GM19397 (cell line): ENCODE data around the gene BANP.

ENCODE experiments used
- ATAC-seq: cut with Tn5 transposase; IDR thresholded peaks from one replicate; pipeline ENCODE4 v1.9.1; 2021; ENCODE audit warnings: mild to moderate bottlenecking, moderate library complexity; ENCODE audit not compliant: unreplicated experiment

BANP gene

DNA sequence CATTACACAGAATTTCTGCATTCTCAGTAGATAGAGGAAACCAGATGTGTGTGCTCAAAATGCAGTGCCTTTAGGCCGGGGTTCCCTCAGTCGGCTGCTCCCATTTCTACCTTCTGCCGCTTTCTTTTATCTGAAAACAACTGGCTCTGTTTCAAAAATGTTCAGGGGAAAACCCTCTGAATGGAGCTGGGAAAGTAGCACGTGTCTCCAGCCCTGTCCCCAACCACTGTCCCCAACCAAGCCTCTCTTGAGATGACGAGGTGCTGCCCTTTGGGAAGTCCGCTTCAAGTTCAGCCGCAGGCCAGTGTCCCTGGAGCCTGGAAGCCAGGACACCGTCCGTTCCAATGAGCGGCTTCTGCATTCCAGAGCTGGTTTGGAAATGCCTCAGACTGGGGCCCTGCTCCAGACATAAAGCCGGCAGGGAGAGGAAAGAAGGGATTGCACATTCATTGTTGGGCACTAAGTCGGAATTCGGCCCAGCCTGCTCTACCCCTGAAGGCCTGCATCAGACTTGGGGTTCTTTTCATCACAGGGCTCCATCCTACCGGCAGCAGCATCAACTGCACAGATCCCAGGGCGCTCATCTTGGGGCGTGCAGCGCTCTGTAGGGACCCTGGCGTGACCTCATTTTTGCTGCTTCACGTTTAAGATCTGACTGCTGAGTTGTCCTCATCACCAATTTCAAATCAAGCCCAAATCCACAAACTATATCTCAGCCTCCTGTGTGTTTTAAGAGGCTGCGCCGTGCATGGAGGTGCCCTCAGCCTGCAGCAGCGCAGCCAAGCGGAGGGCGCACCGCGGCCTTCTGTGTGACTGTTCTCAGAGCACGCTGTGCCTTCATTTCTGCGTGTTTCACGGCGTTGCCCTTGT, 111.3 kb downstream of the BANP start:
- no peak for ATAC-seq

GRCh38 chr16:88063211-88063773, 112.1 kb downstream of the BANP start:
- ATAC-seq, result no peak

- no peak for ATAC-seq
Observed at GRCh38 chr16:88064011-88064888, 113.0 kb downstream of the BANP start.

DNA sequence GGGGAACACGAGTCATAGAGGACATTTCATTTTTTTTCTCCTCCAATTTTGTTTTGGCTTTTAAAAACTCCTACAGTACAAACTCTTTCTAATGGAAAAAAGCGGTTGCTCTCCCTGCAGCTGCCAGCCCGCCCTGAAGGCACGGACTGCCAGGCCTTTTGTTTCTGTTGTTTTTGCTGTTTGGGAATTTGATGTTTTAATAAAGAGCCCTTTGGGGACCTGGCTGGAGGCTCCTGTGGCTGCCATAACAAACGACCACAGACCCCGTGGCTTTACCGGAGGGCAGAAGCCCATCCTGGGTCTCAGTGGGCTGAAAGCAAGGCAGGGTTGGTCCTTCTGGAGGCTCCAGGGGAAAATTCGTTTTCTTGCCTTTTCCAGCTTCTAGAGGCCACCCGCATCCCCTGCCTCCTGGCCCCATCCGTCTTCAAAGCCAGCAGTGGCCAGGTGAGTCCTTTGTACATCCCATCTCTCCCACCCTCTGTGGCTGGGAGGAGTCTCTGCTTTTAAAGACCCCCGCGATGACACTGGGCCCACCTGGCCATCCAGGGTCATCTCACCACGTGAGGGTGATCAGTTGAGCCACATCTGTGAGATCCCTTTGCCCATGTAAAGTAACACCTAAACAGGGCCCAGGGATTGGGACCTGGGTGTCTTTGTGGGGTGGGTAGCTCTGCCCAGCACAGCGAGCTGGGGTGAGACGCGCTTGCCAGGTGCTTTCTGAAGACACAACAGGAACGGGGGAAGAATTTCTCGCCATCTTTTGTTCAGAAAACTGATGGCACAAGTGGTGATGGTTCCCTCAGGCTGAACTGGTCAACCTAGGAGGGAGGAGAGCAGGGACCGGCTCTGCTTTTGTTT, 113.9 kb downstream of the BANP start:
- ATAC-seq, result no peak

- ATAC-seq, result no peak
Observed at GRCh38 chr16:88065747-88066142, 114.5 kb downstream of the BANP start.

DNA sequence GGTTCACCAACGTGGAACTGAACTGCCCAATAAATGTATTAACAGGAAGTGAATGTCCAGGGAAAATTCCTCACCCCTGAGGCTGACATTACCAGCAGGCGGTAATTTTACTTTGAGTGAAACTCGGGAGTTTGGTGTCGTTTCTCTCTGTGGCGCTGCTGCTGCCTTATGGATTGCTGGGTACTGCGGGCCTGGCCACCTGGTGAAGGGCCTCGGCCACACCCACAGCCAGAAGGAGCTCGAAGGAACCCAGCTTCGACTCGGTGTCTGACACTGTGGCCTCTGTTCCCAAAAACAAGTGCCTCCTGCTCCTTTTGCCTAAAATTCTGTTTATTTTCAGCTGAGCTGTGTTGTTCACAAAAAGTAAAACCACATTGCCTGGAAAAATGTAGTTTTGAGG, 115.0 kb downstream of the BANP start:
- ATAC-seq, result no peak

DNA sequence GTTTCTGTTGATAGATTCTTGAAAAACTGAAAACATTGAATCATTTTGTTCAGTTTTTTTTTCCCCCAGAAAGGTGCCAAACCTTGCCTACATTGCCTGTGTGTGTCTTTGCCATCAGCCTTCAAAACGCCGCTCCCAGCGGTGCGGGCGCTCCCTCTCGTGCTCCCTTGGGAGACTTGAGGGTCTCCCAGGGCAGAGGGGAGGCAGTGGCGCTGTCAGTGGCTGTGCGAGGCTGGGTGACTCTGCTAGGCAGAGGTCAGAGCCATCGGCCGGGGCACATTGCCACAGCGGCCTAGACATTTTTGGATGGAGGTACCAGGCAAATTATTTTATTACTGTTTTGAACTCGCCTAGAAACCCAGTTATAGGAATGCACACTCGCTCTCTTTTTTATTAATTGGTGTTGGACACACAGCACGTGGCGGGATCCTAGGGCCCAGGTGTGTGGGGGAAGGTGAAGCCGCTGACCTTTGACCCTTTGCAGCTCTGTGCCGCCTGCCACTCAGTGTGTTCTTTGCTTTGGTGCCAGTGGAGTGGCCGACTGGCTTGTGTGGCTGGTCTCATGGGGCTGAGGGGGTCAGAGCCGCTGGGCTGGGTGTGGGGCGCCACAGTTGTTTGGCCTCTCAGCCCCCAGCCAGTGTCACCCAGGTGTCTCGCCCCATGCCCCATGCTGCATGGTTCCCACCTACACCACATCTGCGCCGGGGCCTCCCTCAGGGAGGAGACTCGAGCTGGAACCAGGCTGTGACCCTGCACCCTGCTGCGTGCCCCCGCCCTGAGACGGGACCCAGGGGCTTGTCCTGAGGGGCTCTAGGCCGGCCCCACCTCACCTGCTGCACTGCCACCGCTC, 115.7 kb downstream of the BANP start:
- no peak for ATAC-seq

- no peak for ATAC-seq
Observed at GRCh38 chr16:88067530-88068411, 116.5 kb downstream of the BANP start.

GRCh38 chr16:88068476-88069396, 117.5 kb downstream of the BANP start:
- no peak for ATAC-seq

GRCh38 chr16:88069397-88070168, 118.3 kb downstream of the BANP start:
- peak; percentile 85 for ATAC-seq

DNA sequence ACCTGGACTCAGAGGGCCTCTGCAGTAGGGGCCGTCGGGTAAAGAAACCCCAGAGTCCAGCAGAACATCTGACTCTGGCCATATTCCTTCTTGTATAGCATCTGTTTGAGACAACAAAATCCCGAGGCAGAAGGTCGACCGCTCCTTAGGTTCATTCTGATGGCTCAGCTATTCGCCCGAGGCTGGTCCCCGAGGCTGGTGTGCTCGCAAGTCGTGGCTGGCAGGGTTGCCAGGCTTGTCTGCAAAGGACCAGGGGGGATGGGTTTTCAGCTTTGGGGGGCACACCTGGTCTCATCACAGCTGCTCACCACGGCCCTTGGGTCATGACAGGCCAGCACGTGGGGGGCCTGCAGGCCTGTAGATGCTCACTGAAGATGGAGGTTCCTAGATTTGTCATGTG, 119.1 kb downstream of the BANP start:
- no peak for ATAC-seq

DNA sequence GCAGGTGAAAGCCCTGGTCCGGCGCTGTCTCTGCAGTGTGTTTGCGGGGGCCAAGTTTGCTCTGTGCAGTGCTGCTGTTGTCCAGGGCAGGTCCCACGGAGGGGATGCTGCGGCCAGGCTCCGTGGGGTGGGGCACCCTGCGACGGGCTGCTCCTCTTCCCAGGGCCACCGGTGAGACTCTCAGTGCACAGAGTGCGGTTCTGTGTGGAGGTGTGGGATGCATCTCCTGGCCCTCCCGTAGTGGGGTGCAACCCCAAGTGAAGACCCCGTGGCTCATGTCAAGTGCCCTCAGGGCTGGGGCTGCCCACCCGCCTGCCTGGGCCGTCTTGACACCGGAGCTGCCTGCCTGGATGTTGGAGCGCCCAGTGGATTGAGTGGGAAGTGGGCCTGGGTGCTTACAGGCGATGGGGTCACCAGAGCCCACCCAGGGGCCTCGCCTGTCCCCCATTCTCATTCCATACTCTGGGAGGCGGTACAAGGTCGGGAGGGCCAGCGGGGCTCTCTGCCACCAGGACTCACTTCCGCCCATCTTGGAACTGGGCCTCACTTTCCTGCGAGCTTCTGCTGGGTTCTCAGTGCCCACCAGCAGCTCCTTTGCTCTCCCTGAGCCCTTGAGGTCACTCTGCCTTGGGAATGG, 119.9 kb downstream of the BANP start:
- ATAC-seq, result no peak

- ATAC-seq, result no peak
Observed at GRCh38 chr16:88071908-88072307, 120.7 kb downstream of the BANP start.

DNA sequence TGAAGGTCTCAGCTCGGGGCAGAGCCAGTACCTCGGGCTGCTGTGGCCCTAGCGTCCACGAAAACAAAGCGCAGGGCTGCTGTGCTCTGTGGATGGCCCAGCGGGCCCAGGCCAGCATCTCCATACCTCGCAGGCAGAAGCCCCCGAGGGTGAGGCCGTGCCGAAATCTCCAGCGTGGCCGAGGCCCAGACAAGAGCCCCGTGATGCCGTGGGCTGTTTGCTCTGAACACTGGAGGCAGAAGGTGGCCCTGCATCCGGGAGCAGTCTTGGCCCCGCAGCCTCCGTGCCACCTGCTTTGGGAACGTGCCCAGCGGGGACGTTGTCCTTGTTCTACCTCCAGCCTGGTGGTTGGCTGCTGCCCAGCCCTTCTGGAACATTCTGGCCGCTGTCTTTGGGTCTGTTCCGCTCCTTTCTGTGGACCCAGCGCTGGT, 121.4 kb downstream of the BANP start:
- ATAC-seq, result no peak

GRCh38 chr16:88073201-88073721, 122.0 kb downstream of the BANP start:
- ATAC-seq, result no peak

DNA sequence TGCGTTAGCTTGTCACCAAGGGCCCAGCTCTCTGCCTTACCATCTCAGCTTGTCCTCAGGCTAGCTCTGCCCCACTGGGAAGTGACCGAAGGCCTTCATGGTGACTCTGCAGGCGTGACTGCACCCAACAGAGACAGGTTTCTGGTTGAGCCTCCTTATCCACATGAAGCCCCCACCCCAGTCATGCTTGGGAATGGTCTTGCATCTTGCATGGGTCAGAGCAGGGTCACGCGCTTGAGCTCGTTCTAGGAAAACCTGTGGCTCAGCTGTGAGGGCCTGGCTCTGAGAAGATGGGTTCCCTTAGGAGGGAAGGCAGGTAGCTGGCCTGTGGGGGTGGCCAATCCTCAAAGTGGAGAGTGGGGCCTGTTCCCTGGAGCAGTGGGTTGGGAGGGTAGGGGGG, 122.8 kb downstream of the BANP start:
- no peak for ATAC-seq
